Progenitor cell of endocrine pancreas (in vitro differentiated cells): ENCODE data around the gene B4GALT5. TPM values are rescaled to one million over a fixed set of nuclear protein-coding genes. Genes with fewer than 3 reads are reported as not detected.
"Not testable (repeated sequence)": the region's sequence is repeated elsewhere in the genome, so short reads cannot be mapped to it uniquely, and the experiment has no call there.

Source experiments
- DNase-seq: peaks from one replicate; pipeline ENCODE4 v3.0.0; 2021; ENCODE audit warnings: low spot score; ENCODE audit not compliant: unreplicated experiment
- H3K27ac Mint-ChIP-seq: 2 replicates; pipeline ENCODE4 v1.8.0; 2021; ENCODE audit warnings: mild to moderate bottlenecking, moderate library complexity, mixed read lengths
- H3K27me3 Mint-ChIP-seq: 2 replicates; pipeline ENCODE4 v1.8.0; 2021; ENCODE audit warnings: mixed read lengths
- H3K36me3 Mint-ChIP-seq: 2 replicates; pipeline ENCODE4 v1.8.0; 2022; ENCODE audit warnings: mixed read lengths; ENCODE audit not compliant: insufficient read depth
- H3K4me1 Mint-ChIP-seq: 2 replicates; pipeline ENCODE4 v1.8.0; 2021; ENCODE audit warnings: low read depth, mixed read lengths
- H3K4me3 Mint-ChIP-seq: 2 replicates; pipeline ENCODE4 v1.8.0; 2021; ENCODE audit warnings: low read depth, mild to moderate bottlenecking, moderate library complexity, mixed read lengths
- H3K9me3 Mint-ChIP-seq: 2 replicates; pipeline ENCODE4 v1.8.0; 2021; ENCODE audit warnings: low read depth, mixed read lengths
- CTCF ChIP-seq: fragments of 200-600 bp; sonication (generic); IDR thresholded peaks from one replicate; pipeline ENCODE4 v1.5.0; 2021; ENCODE audit warnings: antibody characterized with exemption, mild to moderate bottlenecking; ENCODE audit not compliant: unreplicated experiment
- total RNA-seq: library from RNA; stranded (reverse); gene quantifications from 2 replicates; pipeline ENCODE4 v1.2.1, GENCODE V29; 2021

B4GALT5 gene
- total RNA-seq, 1 donor from 2014 or later: 58.6 TPM

GRCh38 chr20:49729780-49730179 is 16.1 kb upstream of the B4GALT5 start:
- no peak for TF ChIP-seq CTCF
- peaks cover 5% of the 10 kb centered on the region for H3K4me1 Mint-ChIP-seq
- H3K27me3 Mint-ChIP-seq: peaks cover 4% of the 10 kb centered on the region
- no peak for DNase-seq
- H3K4me3 Mint-ChIP-seq: no peak overlapping the region
- no peaks in the 10 kb centered on the region for H3K36me3 Mint-ChIP-seq
- peaks cover 3% of the 10 kb centered on the region for H3K9me3 Mint-ChIP-seq
- no peak overlapping the region for H3K27ac Mint-ChIP-seq

GRCh38 chr20:49727894-49728885 is 14.5 kb upstream of the B4GALT5 start:
- H3K4me1 Mint-ChIP-seq: peaks cover 4% of the 10 kb centered on the region
- TF ChIP-seq CTCF: no peak
- DNase-seq: no peak
- peaks cover 3% of the 10 kb centered on the region for H3K9me3 Mint-ChIP-seq
- no peak overlapping the region for H3K4me3 Mint-ChIP-seq
- H3K27me3 Mint-ChIP-seq: no peaks in the 10 kb centered on the region
- no peaks in the 10 kb centered on the region for H3K36me3 Mint-ChIP-seq
- no peak overlapping the region for H3K27ac Mint-ChIP-seq

GRCh38 chr20:49727478-49727877 is 13.8 kb upstream of the B4GALT5 start:
- Mint-ChIP-seq H3K36me3 (no peaks in the 10 kb centered on the region), H3K27ac (no peak overlapping the region), H3K9me3 (peaks cover 3% of the 10 kb centered on the region), H3K4me1 (peaks cover 4% of the 10 kb centered on the region), H3K4me3 (no peak overlapping the region), H3K27me3 (no peaks in the 10 kb centered on the region)
- DNase-seq: no peak
- TF ChIP-seq CTCF: no peak

GRCh38 chr20:49725694-49726093 is 12.0 kb upstream of the B4GALT5 start:
- H3K9me3 Mint-ChIP-seq: peaks cover 3% of the 10 kb centered on the region
- H3K27ac Mint-ChIP-seq: no peak overlapping the region
- H3K4me3 Mint-ChIP-seq: no peak overlapping the region
- no peak for TF ChIP-seq CTCF
- H3K4me1 Mint-ChIP-seq: peaks cover 4% of the 10 kb centered on the region
- no peaks in the 10 kb centered on the region for H3K27me3 Mint-ChIP-seq
- no peak for DNase-seq
- H3K36me3 Mint-ChIP-seq: no peaks in the 10 kb centered on the region

- DNase-seq, H3K27ac Mint-ChIP-seq, H3K36me3 Mint-ChIP-seq, H3K4me1 Mint-ChIP-seq, H3K9me3 Mint-ChIP-seq, H3K27me3 Mint-ChIP-seq, H3K4me3 Mint-ChIP-seq: not testable (repeated sequence)
Measured at GRCh38 chr20:49725224-49725606, 11.5 kb upstream of the B4GALT5 start.
